Mucosa of descending colon (tissue), 3 donors: Measurements from ENCODE around the gene SOCS1. TPM values are rescaled to one million over a fixed set of nuclear protein-coding genes. Genes with fewer than 3 reads are reported as not detected.

Experiments used
- ATAC-seq: fragments of 200-7000 bp; cut with Tn5 transposase; one replicate; pipeline ENCODE4 v1.9.1; 2020; ENCODE audit warnings: mild to moderate bottlenecking, moderate library complexity
- DNase-seq, 3 donors: peaks; one replicate each; pipeline ENCODE4 v3.0.0-alpha.2; 2020
- H3K36me3 ChIP-seq: fragments of 200-600 bp; one replicate; pipeline ENCODE4 v1.8.0; 2021; ENCODE audit warnings: low read depth, mild to moderate bottlenecking
- H3K4me1 ChIP-seq: fragments of 200-600 bp; one replicate; pipeline ENCODE4 v1.8.0; 2021; ENCODE audit warnings: low read depth, mild to moderate bottlenecking
- H3K4me3 ChIP-seq: fragments of 200-600 bp; one replicate; pipeline ENCODE4 v1.8.0; 2021; ENCODE audit warnings: mild to moderate bottlenecking
- H3K9me3 ChIP-seq: fragments of 200-600 bp; one replicate; pipeline ENCODE4 v1.8.0; 2021; ENCODE audit warnings: mild to moderate bottlenecking
- intact Hi-C, 2 donors: fragments of 100-400 bp; cut with DNase I in 1 of 2; cut with micrococcal nuclease in 1 of 2; formaldehyde crosslinking; loops; one replicate each; pipeline versions ENCODE4 v1.11.0 to v1.11.1; 2022; cut with DNase I, micrococcal nuclease
- total RNA-seq, 3 donors: library from RNA; stranded (reverse); fragmentation: NEBNext Ultra II Directional in 2 of 3; extraction: Animal tissue kit (Norgen Biotek cat#: 25700) in 2 of 3; gene quantifications; one replicate each; pipeline versions ENCODE4 v1.2.1 to v1.2.4, GENCODE V29; 2021 to 2023
- TF ChIP-seq, protein P1 (sequence below): fragments of 200-600 bp; IDR thresholded peaks from one replicate; pipeline ENCODE4 v1.8.0; 2022; ENCODE audit warnings: antibody characterized with exemption, mild to moderate bottlenecking
- donor health status: DM: no; HTN: no; CAD: no; lungs with moderate emphysema.
- donor health status: DM: no; HTN: no; CAD: no.
- donor health status: DM: no; HTN: yes; CAD: no.

Gene SOCS1
- total RNA-seq, 3 donors from 2014 or later, result 4.0 to 6.5 (median 4.1) TPM

DNA sequence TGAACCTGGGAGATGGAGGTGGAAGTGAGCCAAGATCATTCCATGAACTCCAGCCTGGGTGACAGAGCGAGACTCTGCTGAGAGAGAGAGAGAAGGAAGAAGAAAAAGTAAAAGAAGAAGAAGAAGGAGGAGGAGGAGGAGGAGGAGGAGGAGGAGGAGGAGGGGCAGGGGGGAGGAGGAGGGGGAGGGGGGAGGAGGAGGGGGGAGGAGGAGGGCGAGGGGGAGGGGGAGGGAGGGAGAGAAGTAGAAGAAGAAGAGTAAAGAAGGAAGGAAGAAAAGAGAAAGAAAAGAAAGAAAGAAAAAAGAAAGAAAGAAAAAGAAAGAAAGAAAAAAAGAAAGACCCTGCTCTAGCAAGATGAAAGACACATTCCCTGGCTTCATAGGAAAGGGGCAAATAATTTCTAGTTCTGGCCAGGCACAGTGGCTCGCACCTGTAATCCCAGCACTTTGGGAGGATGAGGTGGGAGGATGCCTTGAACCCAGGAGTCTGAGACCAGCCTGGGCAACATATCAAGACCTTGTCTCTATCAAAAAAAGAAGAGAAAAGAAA lies 23.6 kb downstream of the SOCS1 start:
- TF ChIP-seq, protein P1, sequence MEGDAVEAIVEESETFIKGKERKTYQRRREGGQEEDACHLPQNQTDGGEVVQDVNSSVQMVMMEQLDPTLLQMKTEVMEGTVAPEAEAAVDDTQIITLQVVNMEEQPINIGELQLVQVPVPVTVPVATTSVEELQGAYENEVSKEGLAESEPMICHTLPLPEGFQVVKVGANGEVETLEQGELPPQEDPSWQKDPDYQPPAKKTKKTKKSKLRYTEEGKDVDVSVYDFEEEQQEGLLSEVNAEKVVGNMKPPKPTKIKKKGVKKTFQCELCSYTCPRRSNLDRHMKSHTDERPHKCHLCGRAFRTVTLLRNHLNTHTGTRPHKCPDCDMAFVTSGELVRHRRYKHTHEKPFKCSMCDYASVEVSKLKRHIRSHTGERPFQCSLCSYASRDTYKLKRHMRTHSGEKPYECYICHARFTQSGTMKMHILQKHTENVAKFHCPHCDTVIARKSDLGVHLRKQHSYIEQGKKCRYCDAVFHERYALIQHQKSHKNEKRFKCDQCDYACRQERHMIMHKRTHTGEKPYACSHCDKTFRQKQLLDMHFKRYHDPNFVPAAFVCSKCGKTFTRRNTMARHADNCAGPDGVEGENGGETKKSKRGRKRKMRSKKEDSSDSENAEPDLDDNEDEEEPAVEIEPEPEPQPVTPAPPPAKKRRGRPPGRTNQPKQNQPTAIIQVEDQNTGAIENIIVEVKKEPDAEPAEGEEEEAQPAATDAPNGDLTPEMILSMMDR, result no peak
- H3K4me3 ChIP-seq, result no peak overlapping the region
- intact Hi-C loops, result no loop called here
- no peaks in the 10 kb centered on the region for H3K9me3 ChIP-seq
- H3K4me1 ChIP-seq, result peaks cover 6% of the 10 kb centered on the region
- ATAC-seq (no peak), DNase-seq (no peak)
- H3K36me3 ChIP-seq, result no peaks in the 10 kb centered on the region

DNA sequence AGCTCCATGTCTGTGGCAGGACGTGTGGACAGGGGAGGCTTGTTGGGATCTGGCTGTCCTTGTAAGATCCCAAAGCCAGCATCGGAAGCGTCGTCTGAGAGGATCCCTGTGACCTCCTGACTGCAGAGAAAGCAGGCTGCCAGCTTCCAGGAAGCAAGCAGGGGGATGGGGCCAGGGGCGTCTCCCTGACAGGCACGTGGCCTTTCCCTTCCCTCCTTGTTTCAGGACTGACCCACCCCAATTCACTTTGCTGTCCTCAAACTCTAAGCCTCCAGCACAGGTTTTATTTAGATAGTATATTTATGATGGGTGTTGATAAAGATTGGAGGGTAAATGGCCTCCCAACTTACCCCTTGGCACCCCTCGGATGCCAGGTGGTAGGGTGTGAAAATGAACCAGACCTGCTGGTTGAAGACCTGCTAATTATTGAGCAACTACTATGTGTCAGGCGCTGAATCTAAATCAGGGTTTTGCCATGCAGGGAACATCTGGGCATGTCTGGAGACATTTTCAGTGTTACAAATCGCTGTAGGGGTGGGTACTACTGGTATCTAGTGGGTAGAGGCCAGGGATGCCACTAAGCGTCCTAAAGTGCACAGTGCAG lies 24.5 kb downstream of the SOCS1 start:
- peaks cover 6% of the 10 kb centered on the region for H3K4me1 ChIP-seq
- TF ChIP-seq, protein P1, result no peak
- no peaks in the 10 kb centered on the region for H3K9me3 ChIP-seq
- H3K36me3 ChIP-seq, result no peaks in the 10 kb centered on the region
- ATAC-seq, result no peak
- no peak overlapping the region for H3K4me3 ChIP-seq
- no peak for DNase-seq
- intact Hi-C loops, result no loop called here

DNA sequence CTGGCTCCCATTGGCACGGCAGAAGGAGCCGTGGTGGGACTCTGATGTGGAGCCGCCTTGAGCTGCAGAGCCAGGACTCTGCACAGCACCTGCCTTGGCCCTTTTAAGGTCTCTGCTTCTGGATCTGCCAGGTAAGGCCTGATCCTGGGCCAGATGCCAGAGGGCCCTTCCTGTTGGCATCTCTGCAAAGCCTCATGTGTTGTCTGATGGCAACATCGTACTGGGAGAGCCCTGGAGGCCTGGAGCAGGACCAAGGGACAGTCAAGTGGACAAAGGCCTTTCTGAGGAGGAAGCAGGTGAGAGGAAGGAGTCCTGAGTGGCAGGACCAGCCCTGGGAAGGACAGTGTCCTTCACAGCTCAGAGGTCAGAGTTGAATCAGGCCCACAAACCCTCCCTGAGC lies 26.1 kb downstream of the SOCS1 start:
- intact Hi-C loops, result no loop called here
- peaks cover 4% of the 10 kb centered on the region for H3K4me1 ChIP-seq
- DNase-seq (peak; percentile 49 to 84 (median 57)), ATAC-seq (peak; percentile 63)
- H3K36me3 ChIP-seq, result no peaks in the 10 kb centered on the region
- TF ChIP-seq, protein P1, result no peak
- no peaks in the 10 kb centered on the region for H3K9me3 ChIP-seq
- H3K4me3 ChIP-seq, result no peak overlapping the region

DNA sequence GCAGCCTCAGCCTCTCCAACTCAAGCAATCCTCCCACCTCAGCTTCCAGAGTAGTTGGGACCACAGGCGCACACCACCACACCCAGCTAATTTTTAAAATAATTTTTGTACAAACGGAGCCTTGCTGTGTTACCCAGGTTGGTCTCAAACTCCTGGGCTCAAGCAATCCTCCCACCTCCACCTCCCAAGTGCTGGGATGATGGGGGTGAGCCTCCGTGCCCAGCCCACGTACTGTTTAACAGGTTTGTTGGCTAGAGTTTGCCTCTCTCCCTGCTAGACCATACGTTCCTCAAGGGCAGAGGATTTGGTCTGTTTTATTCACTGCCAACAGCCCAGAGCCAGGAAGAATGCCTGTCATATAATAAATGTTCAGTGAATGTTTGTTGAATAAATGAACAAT lies 26.6 kb downstream of the SOCS1 start:
- H3K4me3 ChIP-seq, result no peak overlapping the region
- peaks cover 4% of the 10 kb centered on the region for H3K4me1 ChIP-seq
- H3K9me3 ChIP-seq, result no peaks in the 10 kb centered on the region
- H3K36me3 ChIP-seq, result no peaks in the 10 kb centered on the region
- intact Hi-C loops, result no loop called here
- DNase-seq, result no peak
- no peak for ATAC-seq
- TF ChIP-seq, protein P1, result no peak

DNA sequence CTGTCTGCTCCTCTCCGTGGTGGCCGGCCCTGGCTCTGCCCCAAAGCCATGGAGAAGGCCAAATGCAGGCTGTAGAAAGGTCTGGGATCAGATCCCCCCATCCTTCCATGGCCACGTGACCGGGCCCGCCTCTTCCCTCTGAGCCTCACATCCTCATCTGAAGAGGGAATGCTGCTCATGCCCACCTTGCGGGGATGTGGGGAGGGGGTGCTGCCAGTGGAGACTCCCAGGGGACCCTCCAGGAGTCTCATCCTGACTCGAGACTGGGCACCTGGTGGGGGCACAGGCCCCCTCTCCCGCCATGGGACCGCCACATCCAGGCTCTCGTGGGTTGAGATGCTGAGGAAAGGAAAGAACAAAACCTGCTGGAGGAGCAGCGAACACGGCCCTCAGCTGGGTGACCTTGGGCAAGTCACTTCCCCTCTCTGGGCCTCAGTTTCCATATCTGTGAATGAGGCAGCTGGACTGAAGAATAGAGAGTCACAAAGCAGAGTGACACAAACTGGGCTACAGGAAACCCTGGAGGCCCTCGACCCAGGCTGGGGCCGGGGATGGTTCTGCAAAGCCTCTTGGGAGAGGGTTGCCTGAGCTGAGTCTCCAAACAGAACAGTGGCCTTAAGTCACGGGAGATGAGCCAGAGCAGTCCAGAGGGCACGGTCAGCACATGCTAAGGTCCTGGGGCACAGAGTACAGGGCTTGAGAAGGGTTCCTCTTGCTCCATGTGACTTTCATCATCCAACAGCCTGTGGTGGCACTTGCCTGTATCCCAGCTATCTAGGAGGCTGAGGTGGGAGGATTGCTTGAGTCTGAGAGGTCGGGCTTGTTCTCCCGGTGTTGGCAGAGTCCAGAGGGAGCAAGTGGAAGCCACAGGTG lies 30.1 kb downstream of the SOCS1 start:
- H3K4me3 ChIP-seq, result no peak overlapping the region
- intact Hi-C loops, result no loop called here

More for the DNA sequence above, 30.1 kb downstream of the SOCS1 start:
- Histone ChIP-seq H3K9me3 (no peaks in the 10 kb centered on the region), H3K36me3 (no peaks in the 10 kb centered on the region), H3K4me1 (peaks cover 4% of the 10 kb centered on the region)
- no peak for ATAC-seq
- TF ChIP-seq, protein P1, result no peak
- peak in 1 of 3 donors; percentile 67 for DNase-seq
